Cerebellar nuclear complex (tissue), 1 donor: ENCODE measurements around the gene MED25.

Source experiments
- DNase-seq, 2 experiments: peaks; one replicate each; lab custom pipeline; 2025; lab: John Stamatoyannopoulos, UW

MED25 gene

GRCh38 chr19:49873834-49874233, 55.7 kb downstream of the MED25 start:
- no peak for DNase-seq

GRCh38 chr19:49874503-49875157, 56.5 kb downstream of the MED25 start:
- no peak for DNase-seq

- DNase-seq, result no peak
Observed at GRCh38 chr19:49875177-49875576, 57.1 kb downstream of the MED25 start.

- peak in 1 of 2 experiments; percentile 11 for DNase-seq
Observed at GRCh38 chr19:49875857-49876421, 57.9 kb downstream of the MED25 start.

- DNase-seq, result peak; percentile 90 to 96
Observed at GRCh38 chr19:49876422-49877019, 58.4 kb downstream of the MED25 start.

- peak; percentile 95 to 99 for DNase-seq
Observed at GRCh38 chr19:49877020-49877878, 59.2 kb downstream of the MED25 start, which contains the start of the genes AKT1S1 and TBC1D17. TSS of gene AKT1S1 (minus strand) at chr19:49877355. CDS start at chr19:49873295, 4,060 bp downstream. TSS of gene TBC1D17 (plus strand) at chr19:49877702. CDS start at chr19:49877724, 22 bp downstream.

GRCh38 chr19:49877879-49878743, 60.0 kb downstream of the MED25 start:
- DNase-seq, result peak; percentile 52 to 81

GRCh38 chr19:49878744-49879070, 60.6 kb downstream of the MED25 start:
- DNase-seq, result no peak

GRCh38 chr19:49879243-49879963, 61.3 kb downstream of the MED25 start:
- no peak for DNase-seq

- no peak for DNase-seq
Observed at GRCh38 chr19:49880162-49880869, 62.2 kb downstream of the MED25 start.

GRCh38 chr19:49881186-49881585, 63.1 kb downstream of the MED25 start:
- no peak for DNase-seq

- DNase-seq, result no peak
Observed at GRCh38 chr19:49881672-49882394, 63.7 kb downstream of the MED25 start.

- DNase-seq, result no peak
Observed at GRCh38 chr19:49882643-49883042, 64.6 kb downstream of the MED25 start.

GRCh38 chr19:49883094-49883493, 65.0 kb downstream of the MED25 start:
- DNase-seq, result no peak

GRCh38 chr19:49884109-49884508, 66.0 kb downstream of the MED25 start:
- DNase-seq, result no peak

GRCh38 chr19:49884760-49885159, 66.7 kb downstream of the MED25 start:
- DNase-seq, result no peak
